Activated CD4-positive, alpha-beta T cell treated with anti-CD3 and anti-CD28 coated beads, Interleukin-2, amount 50 U/mL, for 4 hours (primary cell): ENCODE data around the gene RPL10L.

ENCODE experiments used
- DNase-seq, 2 experiments: peaks; one replicate each; pipeline ENCODE4 v3.0.0-alpha.2; 2020

The RPL10L gene

DNA sequence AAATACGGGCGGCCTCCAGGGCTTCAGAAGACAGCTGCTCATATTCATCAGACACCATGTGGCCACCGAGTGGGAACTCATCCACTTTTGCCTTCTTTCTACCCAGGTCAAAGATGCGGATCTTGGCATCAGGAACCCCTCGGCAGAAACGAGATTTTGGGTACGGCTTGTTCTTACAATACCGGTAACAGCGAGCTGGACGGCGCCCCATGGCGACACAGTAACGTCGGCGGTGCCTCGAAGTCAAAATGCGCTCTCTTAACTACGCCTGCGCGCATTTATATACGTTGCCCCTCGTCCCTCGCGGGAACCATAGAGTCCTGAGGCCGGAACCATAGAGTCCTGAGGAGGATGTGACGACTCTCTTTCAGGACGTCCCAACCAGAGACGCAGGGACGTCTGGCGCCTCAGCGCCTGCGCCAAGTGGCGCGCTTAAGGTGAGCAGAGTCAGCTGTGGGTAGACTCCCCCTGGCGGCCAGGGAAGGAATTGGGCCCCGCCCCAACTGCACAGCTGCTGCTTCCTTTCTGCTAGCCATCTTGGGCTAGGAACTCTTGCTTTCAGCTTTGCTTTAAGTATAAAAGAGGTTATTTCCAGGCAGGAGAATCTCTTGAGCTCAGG lies at the start of gene RPL10L:
TSS of gene RPL10L (minus strand) at position 256 of the 619 bp plus-strand sequence. CDS start at position 211, 45 bp downstream.
- DNase-seq, result no peak

DNA sequence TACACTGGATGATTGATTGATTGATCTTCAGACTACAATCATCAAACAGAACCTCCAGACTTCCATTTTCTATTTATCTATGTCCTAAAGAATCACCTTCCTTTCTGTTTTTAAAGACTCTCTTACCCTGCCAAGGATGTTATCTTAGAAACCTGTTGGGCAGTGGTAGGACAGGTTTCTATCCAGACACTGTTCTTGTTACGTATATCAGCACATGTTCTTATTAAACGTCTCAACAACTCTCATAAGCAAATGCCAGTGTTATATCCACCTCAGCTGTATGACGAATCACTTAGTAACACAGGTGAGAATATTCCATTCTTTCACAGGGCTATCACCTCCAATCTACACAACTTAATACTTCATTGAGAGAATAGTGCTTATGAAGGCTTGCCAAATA lies 40.2 kb upstream of the RPL10L start:
- no peak for DNase-seq

DNA sequence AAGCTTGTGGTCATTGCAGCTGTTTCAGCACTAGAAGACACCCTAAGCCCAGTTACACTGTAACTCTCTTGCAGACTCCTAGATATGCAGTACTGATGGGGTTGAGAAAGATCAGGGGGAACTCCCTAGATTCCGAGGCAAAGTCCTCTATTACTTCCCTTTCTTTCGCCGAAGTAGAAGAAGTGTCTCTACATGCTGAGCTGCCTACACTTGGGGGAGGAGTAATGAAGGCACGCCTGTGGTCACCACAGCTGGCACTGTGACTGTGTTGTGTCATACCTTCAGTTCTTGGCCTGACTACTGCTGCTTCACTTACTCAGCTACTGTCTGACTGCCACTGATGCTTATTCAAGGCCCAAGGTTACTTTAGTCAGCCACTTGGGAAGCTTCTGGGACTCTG lies 35.1 kb upstream of the RPL10L start:
- DNase-seq, result no peak

DNA sequence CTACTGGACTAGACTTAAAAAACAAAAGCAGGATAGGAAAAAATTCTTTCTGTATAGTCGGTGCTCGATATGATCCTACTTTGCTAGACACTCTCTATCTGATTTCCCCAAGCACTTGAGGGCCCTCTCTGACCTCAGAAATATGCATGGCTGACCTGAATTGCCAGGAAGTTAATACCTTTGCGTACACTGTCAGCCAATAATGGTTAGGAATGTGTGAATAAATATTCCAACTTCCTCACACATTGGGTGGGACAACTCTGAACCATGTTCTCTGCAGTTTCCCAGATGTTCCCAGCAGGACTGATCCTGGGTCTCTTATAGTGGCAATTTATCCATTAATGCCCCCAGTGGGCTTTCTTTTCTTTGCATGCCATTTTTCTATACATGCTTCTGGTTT lies 20.5 kb upstream of the RPL10L start:
- no peak for DNase-seq

DNA sequence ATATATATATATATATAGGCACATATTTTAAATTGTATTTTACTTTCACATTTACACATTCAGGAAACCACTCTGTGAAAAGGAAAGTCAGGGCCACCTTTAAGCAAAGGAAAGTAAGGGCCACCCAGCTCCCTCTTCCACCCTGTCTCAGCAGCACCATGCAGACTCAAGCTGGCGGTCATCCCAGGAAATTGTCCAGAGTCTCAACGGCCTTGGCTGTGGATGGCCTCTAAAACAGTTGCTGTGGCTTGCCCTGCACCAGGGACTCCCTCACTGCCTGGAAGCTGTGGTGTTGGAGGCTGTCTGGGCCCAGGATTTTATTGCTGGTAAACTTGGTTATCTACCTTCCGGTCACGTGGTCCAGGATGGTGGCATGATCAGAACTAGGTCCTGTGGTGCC lies 11.8 kb upstream of the RPL10L start:
- no peak for DNase-seq

DNA sequence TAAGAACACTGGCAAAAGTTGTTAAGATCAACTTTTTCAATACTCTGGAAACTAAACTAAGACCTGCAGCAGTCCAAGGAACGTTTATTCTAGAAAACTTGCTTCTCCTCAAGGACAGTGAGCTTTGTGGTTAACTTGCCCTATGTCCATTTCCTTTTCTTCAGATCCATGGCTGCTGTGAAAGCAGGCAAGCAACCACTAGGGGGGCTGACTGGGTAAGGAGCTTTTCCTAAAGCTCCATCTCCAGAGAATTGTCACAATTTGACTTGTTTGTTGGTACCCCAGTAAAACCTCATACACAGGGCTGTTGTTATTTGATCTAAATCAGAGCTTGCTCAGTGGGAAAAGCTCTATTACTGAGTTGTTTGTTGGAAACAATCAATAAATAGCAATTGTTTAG lies 10.1 kb upstream of the RPL10L start:
- no peak for DNase-seq

DNA sequence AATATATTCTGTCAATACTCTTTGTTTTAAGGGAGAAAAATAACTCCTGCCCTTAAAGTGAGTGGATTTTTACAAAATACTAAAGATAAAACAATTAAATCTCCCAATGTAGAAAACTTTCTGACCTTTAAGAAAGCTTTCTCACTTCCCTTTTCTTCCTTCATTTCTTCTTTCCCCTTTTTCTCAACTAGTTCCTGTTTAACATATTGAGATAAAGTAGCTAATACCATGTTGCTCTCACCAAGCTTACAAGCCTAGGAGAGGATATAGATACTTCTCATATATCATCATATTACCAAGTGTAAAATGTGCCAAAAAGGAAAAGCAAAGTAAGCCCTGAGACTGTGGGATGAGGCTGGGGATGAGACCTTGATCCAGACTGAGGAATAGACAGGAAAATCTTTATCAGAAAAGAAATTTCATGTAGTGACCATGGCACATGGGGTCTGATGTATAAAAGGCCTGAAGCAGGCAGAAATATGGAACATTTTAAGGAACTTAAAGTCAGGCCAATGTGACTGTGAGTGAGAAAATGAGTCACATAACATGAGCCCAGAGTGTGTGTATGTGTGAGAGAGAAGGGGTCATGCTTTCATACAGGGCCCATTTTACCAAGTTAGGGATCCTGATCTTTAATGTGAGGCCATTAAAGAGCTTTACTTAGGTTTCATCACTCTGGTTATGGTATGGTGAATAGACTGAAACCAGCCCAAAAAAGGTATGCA lies 1.6 kb upstream of the RPL10L start:
- no peak for DNase-seq

DNA sequence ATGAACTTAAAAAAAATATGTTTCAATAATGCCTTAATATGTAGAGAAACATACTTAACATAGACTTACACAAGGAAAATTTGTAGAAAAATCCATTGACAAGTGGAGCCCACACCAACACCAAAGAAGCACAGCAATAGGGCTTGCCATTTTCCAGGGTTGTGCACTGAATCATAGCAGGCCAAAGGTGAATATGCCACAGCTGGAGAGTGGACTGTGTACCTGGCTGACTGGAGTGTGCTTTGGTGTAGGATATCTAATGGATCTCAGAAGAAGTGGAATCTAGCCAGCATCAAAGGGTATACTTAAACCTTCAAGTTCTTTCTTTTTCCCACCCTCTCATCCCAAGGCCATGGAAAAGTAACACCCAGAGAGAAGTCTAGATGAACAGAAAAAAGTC lies 4.8 kb downstream of the RPL10L start:
- no peak for DNase-seq

DNA sequence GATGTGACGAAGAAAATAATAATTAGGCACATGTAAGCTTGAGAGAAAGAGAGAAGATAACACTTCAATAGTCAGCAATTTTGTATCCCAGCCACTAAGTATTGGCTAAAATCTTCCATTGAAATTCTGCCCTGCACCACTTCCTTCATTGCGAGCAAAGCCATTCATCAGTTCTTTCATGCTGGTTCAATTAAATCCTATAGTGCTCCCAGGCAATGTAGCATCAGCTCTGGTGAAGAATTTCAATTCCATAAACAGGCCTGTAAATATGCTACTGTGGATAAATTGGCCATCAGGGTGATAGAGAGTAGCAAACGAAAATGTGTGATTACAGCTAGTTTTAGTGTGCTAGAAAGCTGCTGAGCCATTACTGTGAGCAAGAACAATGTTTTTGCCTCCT lies 24.7 kb downstream of the RPL10L start:
- DNase-seq, result no peak
